ENCODE data around the gene SOX18.

DNA sequence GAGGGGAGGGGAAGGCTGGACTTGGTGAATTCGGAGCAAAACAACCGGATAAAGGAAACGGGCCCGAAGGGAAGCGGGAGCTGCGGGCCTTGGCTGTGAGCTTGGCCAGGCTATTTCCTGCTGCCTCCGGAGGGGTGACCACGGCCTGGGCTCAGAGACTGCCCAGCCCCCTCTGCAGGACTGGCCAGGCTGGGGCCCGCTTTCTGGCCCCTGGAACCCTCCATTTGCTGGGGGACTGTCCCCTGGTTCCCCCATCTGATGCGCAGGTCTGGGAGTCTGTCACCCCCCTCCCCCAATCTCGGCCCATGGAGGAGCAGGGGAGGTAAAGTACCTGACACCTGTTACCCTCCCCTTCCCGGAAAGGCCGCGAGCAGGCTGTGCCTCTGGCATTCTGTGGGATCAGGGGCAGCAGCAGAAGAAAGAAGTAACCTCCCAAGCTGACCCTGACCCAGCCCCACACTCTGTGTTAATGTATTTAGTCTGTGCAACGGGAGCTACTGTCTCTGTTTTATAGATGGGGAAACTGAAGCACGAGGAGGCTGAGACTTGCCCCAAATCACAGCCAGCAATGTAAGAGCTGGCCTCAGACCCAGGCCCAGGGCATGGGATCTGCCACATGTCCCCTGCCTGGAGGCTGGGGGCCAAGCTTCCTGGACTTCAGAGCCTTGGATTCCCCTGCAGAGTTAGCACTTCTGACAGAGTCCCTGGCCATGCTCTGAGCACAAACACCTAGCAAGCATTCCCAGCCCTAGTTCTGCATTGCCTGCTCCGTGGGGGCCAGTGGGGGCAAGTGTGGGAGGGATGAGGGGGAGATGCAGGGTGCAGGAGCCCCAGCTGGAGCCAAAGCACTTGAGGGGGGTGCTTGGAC lies 9.9 kb downstream of the SOX18 start:
- TF ChIP-seq POLR2AphosphoS5 (IDR thresholded peaks at IDR 0.05; ENCODE audit: borderline replicate concordance, low read depth, low read length), result no peak
- TF ChIP-seq EZH2 (IDR thresholded peaks at IDR 0.05), result no peak
- no peak for TF ChIP-seq FOXP2 (optimal IDR thresholded peaks at IDR 0.05; ENCODE audit: control extremely low read depth, extremely low read length, insufficient read depth)
